Muscle of back (tissue), 13 donors: ENCODE data around the gene FAM117A. TPM values are rescaled to one million over a fixed set of nuclear protein-coding genes. Genes with fewer than 3 reads are reported as not detected.

Source experiments
- DNase-seq, 3 donors: peaks; one replicate each; pipeline versions ENCODE4 v3.0.0 to v3.0.0-alpha.2; 2013
- long read RNA-seq, 9 donors: transcript quantifications; one replicate each; lab custom pipeline, GENCODE V29; 2026
- polyA plus RNA-seq, 10 donors: library from polyadenylated mRNA; unstranded; fragments of 120-200 nt; gene quantifications; one replicate each; pipeline ENCODE4 v1.2.1, GENCODE V29; 2013; ENCODE audit not compliant: insufficient read length in 10 of 10

The FAM117A gene, protein sequence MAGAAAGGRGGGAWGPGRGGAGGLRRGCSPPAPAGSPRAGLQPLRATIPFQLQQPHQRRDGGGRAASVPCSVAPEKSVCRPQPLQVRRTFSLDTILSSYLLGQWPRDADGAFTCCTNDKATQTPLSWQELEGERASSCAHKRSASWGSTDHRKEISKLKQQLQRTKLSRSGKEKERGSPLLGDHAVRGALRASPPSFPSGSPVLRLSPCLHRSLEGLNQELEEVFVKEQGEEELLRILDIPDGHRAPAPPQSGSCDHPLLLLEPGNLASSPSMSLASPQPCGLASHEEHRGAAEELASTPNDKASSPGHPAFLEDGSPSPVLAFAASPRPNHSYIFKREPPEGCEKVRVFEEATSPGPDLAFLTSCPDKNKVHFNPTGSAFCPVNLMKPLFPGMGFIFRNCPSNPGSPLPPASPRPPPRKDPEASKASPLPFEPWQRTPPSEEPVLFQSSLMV
- 10 to 100 TPM; 12.7 to 25.1 (median 18.0) TPM for polyA plus RNA-seq
- long read RNA-seq, donor 1, partial matches to known transcripts = 0 of 3 reads
- long read RNA-seq, donor 1, other reads (novel, unspliced or antisense) = 0 of 3 reads
- long read RNA-seq, donor 2 = 0 reads
- long read RNA-seq, donor 3 = 0 reads
- long read RNA-seq, donor 4 = 0 reads
- long read RNA-seq, donor 5, transcript FAM117A-201 (8 exons, 2,365 nt) = major isoform, 7 of 7 reads
- long read RNA-seq, donor 5, partial matches to known transcripts = 0 of 7 reads
- long read RNA-seq, donor 5, other reads (novel, unspliced or antisense) = 0 of 7 reads
- long read RNA-seq, donor 6, partial matches to known transcripts = 0 of 4 reads
- long read RNA-seq, donor 6, other reads (novel, unspliced or antisense) = 0 of 4 reads
- long read RNA-seq, donor 7, partial matches to known transcripts = 0 of 1 reads
- long read RNA-seq, donor 7, other reads (novel, unspliced or antisense) = 0 of 1 reads
- long read RNA-seq, donor 8, partial matches to known transcripts = 0 of 1 reads
- long read RNA-seq, donor 8, other reads (novel, unspliced or antisense) = 0 of 1 reads
- long read RNA-seq, donor 9, partial matches to known transcripts = 0 of 1 reads
- long read RNA-seq, donor 9, other reads (novel, unspliced or antisense) = 0 of 1 reads

DNA sequence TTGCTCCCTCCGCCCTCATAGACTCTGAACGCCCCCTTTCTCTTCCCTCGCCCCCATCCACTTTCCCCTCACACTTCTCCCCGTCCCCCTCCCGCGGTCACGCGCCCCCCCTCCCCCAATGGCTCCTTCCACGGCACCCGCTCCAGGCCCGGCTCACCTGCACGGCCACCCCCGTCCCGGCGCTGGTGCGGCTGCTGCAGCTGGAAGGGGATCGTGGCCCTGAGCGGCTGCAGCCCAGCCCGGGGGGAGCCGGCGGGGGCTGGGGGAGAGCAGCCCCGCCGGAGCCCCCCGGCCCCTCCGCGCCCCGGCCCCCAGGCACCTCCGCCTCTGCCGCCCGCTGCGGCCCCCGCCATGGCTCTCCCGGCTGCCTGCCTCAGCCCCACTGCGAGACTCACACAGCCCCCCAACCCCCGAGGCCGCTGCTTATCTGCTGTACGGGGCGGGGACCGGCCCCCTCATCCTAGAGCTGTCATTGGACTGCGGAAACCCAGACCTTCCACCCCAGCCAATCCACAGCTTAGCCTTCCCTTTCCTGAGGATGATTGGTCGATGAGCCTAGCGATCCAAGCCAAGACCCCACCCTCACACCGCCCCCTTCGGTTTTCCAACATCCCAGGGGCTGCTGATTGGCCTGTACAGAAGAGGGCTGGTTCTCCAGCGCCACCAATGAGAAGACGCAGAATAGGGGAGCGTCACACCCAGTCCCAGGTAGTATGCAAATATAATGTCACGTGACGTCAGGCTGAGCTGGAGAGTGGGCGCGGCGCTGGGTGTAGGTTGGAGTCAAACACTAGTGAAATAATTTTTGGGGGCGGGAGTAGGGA, at the start of gene FAM117A:
Gene FAM117A (minus strand): TSS at position 397 of the 824 bp plus-strand sequence. CDS start 44 bp downstream, at position 353.
- peak; percentile 96 to 98 (median 97) for DNase-seq

DNA sequence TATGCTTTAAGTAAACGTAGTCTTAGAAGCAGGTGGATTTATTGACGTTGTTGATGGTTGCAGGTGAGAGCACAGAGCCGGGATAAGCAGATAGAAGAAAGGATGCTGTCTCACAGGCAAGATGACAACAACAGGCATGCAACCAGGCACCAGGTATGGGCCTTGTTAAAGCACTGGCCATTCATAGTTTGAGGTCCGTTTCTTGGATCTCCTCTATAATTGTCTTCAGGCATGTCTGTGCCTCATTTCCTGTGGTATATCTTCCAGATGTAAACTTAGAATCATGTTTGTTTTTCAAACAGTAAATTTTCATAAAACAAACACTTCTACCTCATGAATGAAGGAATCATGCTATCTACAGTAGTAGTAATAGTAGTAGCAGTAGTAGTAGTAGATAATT, 45.1 kb upstream of the FAM117A start:
- no peak for DNase-seq

DNA sequence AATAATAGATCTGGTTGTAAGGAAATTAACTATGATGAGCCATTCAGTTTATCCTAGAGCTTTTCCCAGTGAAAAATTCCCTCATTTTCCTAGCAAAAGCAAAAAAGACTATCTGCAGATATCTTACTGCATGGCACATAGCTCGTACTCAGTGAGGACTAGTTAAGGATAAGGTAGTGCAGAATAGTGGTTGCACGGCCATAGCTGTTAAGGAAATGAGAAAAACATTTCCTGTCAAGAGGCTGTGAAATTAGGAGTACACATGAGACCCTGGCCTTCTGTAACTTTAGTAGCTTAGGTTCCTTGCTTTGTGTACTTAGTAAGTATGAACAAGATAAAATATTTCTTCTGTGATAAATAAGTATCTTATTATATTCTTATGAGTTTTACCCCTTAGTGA, 34.8 kb upstream of the FAM117A start:
- no peak for DNase-seq

DNA sequence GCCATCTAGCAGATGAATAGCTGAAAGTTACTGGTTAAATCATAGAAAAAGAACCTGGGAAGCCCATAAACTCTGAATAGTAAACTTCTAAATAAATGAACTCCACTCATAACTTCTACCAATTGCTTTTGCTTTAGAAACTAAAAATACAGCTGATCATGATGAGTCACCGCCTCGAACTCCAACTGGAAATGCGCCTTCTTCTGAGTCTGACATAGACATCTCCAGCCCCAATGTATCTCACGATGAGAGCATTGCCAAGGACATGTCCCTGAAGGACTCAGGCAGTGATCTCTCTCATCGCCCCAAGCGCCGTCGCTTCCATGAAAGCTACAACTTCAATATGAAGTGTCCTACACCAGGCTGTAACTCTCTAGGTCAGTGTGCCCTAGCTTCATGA, 34.3 kb upstream of the FAM117A start:
- DNase-seq = no peak

DNA sequence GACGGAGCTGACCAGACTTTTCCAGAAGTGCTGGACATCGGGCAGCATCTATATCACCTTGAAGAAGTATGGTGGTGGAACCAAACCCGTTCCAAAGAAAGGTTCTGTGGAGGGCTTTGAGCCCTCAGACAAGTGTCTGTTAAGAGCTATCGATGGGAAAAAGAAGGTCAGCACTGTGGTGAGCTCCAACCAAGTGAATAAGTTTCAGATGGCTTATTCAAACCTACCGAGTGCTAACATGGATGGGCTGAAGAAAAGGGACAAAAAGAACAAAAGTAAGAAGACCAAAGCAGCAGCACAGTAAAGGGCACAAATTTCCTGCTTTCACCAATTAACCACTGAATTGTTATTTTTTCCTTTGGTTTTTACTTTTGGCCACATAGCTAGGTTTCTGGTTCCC, 31.4 kb upstream of the FAM117A start:
- DNase-seq = no peak

DNA sequence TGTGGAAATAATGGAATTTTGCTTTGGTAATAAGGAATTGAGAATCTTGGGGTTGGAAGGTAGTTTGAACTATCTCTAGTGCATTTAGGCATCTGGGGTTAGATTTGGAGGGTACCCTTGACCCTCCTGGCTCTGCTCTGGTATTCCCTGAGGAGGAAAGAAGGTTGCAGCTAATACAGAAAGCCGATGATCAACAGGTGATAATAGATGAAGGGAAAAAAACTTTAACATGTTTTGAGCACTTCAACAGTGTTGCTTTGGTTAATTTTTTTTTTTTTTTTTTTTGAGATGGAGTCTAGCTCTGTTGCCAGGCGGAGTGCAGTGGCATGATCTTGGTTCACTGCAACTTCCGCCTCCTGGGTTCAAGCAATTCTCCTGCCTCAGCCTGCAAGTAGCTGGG, 29.4 kb upstream of the FAM117A start:
- DNase-seq = no peak

DNA sequence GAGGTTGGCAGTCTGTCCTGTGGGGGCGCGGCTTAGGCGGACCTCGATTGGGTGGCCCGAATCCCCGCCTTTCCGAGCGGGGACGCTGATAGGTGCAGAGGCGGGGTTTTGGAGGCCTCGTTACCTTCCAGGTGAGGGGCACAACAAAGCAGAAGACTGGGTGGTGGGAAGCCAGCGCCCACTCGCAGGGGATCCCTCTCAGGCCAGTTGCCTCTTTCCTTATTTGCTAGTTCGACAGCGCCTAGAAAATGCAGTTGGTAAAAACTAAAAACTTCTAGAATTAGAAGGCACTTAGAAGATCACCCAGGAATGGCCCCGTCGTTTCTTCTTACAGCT, 25.3 kb upstream of the FAM117A start:
- no peak for DNase-seq

DNA sequence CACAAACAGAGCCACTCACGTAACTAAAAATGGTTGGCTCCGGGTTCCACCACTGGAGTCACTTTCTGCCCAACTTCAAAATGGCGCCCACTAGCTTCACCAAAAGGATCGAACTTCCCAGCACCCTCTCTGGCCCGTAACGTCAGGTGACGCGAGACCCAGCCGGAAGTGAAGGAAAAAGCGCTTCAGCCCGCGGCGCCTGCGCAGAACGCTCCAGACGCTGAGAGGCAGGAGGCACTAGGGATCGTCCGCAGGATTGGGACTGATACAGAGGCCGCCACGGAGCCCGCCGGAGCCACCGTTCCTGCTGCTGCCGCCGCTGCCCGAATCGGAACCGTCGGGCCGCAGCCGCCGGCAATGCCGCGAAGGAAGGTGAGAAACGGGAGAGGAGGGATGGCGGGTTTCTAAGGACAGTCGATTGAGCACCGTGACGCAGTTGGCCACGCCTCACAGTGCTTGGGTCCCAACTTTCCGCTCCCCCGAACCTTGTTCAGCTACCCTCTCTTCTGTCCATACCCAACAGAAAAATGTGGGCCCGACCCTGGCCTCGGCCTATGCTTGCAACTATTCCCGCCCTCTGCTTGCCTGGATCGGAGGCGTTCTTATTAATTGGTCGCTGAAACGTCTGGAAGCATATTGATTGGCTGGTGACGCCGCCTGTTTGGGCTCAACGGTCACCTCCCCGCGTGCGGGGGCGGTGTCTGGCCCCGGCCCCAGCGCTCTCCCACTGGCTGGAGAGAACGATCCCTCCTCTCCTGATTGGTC, 24.7 kb upstream of the FAM117A start, which contains the start of gene KAT7:
Gene KAT7 (plus strand): TSS at position 204 of the 765 bp plus-strand sequence. CDS start 154 bp downstream, at position 358.
- peak; percentile 100 for DNase-seq

DNA sequence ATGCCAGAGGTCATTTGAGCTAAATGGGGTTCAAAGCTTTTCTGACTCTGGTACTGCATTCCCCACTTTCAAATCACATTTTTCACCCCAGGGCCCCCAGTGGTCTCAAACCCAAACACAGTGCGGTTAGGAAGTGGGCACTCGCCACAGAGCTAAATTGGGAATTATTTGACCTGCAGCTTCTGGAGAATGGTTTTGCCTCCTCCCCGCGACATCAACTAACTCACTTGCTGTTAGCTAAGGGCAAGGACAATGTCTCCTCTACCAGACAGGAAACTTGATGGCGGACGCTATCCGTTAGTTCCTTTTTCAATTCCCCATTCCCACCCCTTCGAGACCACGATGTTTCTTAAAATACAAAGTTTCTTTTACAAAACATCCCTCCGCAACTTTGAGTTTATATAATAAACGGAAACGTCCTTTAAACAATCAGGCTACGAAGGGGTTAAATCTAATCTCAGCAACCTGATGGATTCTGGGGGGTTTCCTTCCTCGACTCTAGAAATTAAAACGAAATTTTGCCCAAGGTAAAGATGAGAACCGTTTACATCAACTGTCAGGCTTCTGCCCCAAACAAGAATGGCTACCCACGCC, 24.1 kb upstream of the FAM117A start:
- DNase-seq = no peak

DNA sequence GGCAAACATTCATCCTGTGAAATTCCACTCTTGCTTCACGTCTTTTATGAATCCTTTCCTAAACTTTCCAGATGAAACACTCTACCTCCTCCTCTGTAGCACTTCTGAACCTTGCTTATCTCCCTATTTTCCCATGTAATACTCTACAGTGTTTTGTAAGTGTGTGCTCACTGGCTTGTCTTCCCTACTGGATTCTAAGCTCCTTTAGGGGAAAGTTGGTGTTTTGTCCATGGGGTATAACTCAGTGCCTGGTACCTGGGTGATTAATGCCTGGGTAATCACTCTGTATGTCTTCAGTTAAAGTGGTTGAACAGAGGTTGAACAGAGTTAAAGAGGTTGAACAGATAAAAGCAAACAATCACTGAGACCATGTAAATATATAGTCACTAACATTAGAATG, 20.7 kb upstream of the FAM117A start:
- DNase-seq = no peak

DNA sequence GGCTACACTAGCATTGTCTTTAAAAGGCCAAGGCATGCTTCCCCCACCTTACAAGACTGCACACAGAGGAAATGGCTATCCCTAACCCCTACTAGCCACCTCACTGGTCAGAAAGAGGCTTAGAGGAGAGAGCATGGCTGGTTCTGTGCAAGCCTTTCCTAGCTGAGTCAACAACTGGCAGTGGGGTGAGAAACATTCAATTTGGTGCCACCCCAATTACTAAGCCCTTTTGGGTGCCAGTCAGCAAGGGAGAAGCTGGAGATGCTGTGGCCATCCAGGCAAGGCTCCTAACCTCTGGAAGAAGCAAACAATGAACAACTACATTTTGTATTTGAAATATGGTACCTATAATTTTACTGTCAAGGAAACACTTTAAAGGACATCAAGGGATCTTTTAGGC, 19.9 kb upstream of the FAM117A start:
- no peak for DNase-seq

DNA sequence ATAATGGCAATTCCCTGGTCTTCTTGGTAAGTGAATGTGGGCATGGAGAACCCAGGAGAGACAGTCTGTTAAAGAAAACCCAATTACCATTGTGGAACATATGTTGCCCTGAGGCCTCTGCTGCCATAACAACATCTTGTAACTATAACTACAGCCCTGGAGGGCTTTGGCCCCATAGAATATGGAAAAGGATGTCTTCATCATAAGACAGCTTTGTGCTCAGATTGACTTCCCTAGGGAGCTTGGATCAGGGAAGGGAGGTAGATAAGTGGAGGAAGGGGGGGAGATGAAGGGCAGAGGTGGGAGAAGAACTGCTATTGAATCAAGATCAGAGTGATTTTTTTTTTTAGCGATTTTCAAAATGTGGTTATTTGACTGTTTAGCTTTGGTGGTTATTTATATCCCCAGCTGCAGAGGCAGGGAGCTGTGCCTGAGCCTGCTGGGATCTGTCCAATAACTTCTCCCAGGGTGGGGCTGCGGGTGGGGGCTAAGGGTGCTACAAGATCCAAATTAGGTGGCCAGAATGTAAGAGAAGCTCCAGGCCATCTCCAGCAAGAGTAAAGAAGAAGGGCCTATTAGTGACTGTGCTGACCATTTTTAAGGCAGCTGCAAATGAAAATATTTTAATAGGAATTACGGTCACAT, 19.3 kb upstream of the FAM117A start:
- peak in 2 of 3 donors; percentile 17 to 54 for DNase-seq

DNA sequence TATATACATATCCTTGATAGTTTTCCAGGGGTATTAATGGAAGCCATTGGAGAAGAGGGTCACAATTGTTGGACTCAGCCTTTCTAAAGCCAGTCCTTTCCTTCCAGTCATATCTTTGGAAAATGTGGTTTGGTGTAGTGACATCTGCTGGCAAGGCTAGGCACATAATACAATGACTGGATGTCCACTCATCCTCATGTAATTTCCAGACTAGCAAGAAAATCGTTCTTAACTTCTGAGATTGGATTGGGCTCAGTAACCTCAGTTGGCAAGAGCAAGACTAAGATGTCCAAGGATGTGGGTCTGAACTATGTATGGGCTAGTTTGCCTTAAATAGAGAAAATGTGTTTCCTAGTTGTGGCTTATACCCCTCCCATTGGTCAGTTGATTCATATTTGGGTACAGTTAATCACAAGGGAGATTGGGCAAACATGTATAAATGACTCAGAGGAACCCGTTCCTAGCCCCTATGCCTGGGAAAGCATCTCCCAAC, 15.9 kb upstream of the FAM117A start:
- DNase-seq = peak; percentile 61 to 80 (median 69)

DNA sequence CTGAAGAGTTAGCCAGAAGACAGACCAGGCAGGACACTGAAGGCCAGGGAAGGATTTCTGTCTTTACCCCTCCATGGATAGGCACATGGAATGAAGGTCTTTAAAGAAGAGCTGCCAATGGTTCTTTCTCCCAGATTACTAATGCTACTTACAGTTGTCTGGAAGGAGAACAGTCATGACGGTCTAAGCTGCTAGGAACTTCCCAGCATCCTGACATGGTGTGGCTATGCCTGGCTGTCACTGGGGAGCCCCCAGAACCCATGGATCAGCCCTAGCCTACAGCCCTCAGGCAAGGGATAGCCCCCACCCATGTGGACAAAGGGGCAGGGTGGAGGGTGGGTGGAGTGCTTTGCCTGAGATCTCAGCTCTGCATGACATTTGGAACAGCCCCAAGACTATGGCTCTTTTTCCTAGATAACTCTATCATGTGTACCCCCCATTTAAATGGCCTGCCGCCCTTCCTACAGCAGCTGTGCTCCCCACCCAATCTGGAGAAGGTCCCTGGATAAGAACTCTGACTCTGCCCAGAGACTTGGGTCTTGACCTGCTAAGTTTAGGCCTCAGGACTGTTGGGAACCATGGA, 15.3 kb upstream of the FAM117A start:
- no peak for DNase-seq

DNA sequence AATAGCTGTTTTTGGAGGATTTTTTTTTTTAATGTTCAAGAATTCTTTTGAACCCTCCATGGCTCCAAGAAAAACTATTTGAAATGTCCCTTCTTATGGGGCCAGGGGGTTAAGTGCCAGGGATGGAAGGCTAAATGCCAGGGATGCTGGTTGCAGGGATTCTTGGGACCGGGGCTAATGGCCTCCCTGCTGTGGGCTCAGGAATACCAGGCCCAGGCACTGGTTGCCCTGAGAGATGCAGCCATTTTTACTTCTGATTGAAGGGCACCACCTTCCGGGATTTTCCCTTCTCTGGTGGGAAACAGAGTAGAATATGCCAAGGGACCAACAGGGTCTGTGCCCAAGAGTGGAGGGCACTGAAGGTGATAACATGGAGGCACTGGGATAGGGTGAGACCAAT, 13.6 kb upstream of the FAM117A start:
- DNase-seq = no peak

DNA sequence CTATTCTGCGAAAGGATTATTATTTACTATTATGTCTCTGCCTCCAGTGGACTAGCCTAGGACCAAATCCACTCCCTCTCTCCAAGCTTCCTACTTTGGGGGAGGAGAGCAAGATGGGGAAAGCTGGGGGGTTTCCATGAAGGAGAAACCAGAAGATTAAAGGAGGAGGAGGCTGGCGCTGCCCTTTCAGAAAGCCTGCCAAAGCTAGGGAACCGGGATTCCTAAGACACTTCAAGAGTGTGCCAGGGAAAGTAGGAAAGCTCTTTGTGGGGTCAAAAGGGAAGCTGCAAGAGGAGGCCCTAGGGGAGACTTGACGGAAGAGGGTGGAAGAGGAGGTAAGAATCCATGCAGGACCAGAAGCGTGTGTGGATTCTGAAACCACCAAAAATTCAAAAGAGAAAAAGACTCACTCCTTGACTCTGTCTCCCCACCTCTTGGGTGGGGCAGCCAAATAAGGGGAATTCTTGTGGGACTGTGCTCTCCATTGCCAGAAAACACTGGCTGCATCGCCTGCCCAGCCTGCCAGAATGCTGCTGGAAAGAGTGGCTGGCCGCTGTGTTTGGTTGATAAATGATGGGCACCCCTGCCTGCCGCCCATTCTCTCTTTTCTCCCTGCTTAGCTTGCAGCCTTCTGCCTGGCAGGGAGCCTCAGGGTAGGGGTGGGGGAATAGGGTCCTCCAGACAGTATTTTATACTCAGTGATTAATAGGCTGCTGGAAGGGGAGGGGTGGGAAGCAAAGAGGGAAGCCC, 12.8 kb upstream of the FAM117A start:
- DNase-seq = no peak

DNA sequence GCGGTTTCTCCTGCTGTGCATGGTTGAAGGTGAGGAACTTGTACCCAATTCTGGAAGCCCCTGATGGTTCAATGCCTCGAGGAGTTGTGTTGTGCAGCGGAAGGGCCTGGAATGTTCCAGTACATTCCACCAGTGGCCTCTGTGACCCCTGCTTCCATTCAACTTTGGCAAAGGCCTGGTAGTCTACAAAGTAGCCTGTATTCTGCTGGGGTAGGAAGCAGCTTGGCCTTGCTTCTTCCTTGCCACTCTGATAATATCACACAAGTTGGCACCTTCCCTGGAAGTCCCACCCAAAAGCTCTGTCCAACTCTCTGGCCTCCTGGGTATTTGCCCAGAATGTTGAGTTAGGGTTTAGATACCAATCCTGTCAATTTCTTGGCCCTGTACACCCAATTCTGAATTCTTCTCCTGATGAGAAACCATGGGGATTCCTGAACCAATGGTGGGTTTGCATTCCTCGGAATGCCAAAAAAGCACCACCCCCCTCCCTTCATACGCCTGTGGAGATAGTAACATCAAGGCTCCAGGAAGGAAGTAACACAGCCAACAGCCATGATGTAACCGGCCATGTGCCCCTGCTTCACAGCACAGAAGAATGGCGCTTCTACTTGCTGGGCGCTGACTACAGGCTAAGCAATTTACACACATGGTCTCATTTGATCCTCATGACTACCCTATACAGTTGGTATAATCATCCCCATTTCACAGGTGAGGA, 11.8 kb upstream of the FAM117A start:
- no peak for DNase-seq
